Right ventricle myocardium inferior (tissue), 1 donor: Measurements from ENCODE around the gene PHEX. TPM values are rescaled to one million over a fixed set of nuclear protein-coding genes. Genes with fewer than 3 reads are reported as not detected.

Experiments used
- ATAC-seq: fragments of 200-7000 bp; cut with Tn5 transposase; one replicate; pipeline ENCODE4 v1.9.1; 2020; ENCODE audit warnings: mild to moderate bottlenecking, moderate library complexity
- DNase-seq: peaks from one replicate; pipeline ENCODE4 v3.0.0; 2021; ENCODE audit errors: missing footprints
- intact Hi-C: fragments of 100-400 bp; cut with DNase I; formaldehyde crosslinking; loops from one replicate; pipeline ENCODE4 v1.11.0; 2022
- total RNA-seq: library from RNA; stranded (reverse); fragmentation: NEBNext Ultra II Directional; extraction: Animal tissue kit (Norgen Biotek cat#: 25700); gene quantifications from one replicate; pipeline ENCODE4 v1.2.1, GENCODE V29; 2021
- donor health status: DM: no; HTN: yes; CAD: no; lungs with severe emphysema.

Gene PHEX
- total RNA-seq, 1 donor from 2014 or later: 0.08 TPM

DNA sequence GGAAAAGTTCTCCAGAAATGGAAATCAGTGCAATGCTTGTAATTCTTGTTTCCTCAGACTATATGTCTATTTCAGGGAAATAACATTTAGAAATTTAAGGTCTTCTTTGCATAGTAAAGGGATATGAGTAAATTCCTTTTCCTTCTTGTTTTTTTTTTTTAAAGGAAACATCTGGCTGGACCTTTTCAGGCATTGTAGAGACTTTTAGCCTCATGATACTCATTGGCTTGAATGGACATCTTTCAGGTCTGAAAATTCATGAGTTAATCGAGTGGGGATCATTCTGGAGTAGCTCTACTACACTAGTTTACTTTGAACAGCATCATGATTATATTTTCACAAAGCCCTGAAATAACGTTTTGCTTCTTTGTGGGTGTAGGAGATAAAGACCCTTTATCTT, 152.0 kb downstream of the PHEX start:
- intact Hi-C loops: no loop called here
- ATAC-seq (no peak), DNase-seq (no peak)

GRCh38 chrX:22186165-22186564, 154.0 kb downstream of the PHEX start:
- ATAC-seq: no peak
- DNase-seq: no peak

DNA sequence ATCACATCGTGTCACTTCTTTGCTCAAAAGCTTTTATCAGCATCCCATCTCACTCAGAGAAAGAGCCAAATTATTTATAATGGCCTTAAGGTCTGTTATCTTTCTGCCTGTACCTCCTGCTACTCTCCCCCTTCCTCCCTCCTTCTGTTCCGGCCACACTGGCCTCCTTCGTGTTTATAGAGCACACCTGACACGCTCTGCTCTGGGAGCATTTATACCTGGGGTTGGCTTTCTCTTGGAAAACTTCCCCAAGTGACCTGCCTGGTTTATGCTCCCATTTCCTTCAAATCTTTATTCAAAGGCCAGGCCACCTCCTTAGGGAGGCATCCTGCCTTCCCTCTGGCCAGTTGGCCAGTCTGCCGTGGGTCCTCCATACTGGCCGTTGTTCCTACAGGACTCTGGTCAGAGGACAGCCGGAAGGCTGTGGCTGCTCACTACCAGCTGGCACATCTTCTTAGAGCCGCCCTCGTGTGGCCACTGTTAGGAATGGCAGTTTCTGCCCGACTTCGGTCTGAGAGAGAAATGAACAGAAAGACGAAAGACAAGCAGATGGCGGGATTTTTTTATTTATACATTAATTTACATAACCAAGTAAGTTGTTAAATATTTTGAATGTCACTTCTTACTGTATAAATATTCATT, 160.4 kb downstream of the PHEX start:
- ATAC-seq (peak; percentile 52), DNase-seq (peak; percentile 77)
- intact Hi-C loops: loop anchor here (10.0 kb wide), 2 partner anchors 58 to 1362 kb away; no protein-coding TSS in a partner anchor

More at GRCh38 chrX:22186165-22186564, 154.0 kb downstream of the PHEX start:
- intact Hi-C loops: no loop called here

DNA sequence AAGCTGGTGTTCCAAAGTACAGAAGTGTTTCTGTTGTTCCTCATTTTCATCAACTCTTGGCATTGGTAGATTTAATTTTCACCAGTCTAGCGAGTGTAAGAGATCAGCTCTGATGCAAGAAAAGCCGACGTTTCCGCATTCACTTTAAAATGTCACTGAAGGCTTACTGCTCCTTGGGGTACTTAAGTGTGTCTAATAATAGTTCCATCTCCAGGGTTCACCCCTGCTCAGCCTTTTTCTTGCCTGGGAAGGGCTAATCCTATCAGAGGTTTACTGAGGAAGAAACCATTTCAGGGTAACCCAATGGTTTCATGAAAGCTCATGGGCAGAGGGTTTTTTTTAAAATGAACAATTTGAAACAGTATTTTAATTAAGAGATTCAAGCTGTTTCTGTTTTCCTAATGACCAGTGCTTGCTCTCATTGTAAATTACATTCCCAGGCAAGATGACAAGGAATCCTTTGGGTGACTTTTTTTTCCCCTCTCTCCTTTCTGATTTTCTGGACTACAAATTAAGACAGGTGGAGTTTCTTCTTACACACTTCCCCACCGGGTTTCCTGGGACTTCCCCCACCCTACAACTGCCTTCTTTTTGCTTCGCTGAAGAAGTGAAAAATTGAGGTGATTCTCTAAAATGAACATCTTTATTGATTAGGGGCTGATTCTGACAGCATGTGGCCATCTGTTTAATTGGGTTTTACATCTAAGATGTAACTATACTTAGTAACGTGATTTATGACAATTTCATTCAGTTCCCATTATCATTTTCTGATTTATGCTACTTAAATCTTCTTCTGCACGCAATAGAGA, 161.9 kb downstream of the PHEX start:
- intact Hi-C loops: loop anchor here (10.0 kb wide), 2 partner anchors 59 to 1361 kb away; no protein-coding TSS in a partner anchor
- ATAC-seq (no peak), DNase-seq (no peak)

DNA sequence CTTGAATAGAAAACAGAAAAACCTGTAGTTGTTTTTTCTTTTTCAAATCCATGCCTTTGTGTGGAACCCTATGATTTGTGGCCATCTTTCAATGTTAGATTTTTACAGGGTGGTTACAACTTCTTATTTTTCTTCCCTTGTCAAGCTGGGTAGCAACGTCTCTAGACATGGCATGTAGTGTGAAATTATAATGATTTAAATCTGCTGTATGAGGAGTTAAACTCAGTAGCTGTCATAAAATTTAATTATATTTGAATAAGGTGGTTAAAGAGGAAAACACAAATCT, 162.5 kb downstream of the PHEX start:
- DNase-seq (no peak), ATAC-seq (no peak)
- intact Hi-C loops: loop anchor here (10.0 kb wide), 2 partner anchors 60 to 1360 kb away; no protein-coding TSS in a partner anchor

- no peak for ATAC-seq
- DNase-seq: no peak
- intact Hi-C loops: loop anchor here (10.0 kb wide), 2 partner anchors 61 to 1359 kb away; no protein-coding TSS in a partner anchor
Measured at GRCh38 chrX:22196149-22196548, 164.0 kb downstream of the PHEX start.

- intact Hi-C loops: no loop called here
- ATAC-seq: no peak
Measured at GRCh38 chrX:22202251-22202650, 170.1 kb downstream of the PHEX start.

DNA sequence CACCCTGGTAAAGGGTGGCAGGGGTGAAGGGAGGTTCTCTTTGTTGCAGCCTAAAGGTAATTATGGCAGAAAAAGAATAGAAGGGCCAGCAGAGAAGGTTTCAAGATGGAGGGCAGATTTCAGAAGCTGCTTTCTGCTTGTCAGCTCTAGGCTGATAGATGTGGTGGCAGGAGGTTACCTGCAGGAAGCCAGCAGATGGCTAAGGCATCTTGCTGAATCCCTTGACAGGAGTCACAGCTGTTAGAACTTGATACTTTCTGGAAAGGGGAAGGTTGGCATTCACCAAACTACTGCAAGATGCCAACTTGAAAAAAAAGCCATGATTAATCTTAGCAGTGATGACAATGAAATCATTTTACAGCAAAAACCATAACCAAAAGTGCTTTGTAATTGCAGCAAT, 171.1 kb downstream of the PHEX start:
- no peak for DNase-seq
- intact Hi-C loops: no loop called here
- ATAC-seq: no peak

More at GRCh38 chrX:22202251-22202650, 170.1 kb downstream of the PHEX start:
- no peak for DNase-seq

DNA sequence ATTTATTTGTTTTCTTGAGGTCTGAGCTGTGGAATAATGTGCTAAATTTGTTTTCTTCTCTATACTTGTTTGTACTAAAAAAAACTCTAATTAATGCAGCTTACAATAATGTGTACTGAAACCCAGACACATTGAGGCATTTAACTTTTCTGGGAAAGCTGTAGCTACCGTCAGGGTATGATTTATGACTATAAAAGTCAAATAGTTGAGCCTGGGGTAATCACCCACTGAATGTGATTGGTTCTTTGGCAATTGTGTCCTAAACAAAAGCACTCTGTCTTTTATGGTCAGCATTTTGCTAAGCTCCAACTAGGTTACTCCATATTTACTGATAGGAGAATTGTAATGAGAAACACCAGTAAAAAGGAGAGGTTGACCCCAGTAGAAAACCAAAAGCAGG, 174.7 kb downstream of the PHEX start:
- ATAC-seq: no peak
- intact Hi-C loops: no loop called here

GRCh38 chrX:22220941-22221340, 188.8 kb downstream of the PHEX start:
- no peak for ATAC-seq
- intact Hi-C loops: no loop called here
- no peak for DNase-seq

More for the DNA sequence above, 174.7 kb downstream of the PHEX start:
- DNase-seq: no peak

DNA sequence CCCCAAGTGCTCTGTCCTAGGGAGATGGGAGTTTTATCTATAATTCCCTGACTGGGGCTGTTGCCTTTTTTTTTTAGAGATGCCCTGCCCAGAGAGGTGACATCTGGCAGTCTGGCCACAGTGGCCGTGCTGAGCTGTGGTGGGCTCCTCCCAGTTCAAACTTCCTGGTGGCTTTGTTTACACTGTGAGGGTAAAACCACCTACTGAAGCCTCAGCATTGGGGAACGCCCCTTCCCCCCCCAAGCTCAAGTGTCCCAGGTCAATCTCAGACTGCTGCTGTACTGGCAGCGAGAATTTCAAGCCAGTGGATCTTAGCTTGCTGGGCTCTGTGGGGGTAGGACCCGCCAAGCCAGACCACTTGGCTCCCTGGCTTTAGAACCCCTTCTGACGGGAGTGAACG, 202.3 kb downstream of the PHEX start:
- DNase-seq (no peak), ATAC-seq (no peak)
- intact Hi-C loops: no loop called here

DNA sequence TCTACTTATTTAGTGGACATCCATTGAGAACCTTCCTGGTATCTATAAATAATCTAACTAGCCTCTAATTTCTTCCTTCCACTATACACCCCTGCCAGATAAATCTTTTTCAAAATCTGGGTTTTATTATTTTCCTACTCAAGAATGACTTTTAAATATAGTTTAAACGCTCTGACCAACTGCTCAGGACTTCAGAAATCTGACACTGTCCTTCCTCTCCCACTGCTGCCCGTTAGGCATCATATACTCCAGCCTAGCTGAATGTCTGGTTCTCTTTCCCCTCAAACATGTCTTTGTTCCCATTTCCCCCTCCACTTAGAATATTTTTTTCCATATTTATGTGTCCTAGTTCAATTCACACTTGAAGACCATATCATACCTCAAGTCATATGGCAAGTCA, 205.4 kb downstream of the PHEX start:
- DNase-seq (no peak), ATAC-seq (no peak)
- intact Hi-C loops: no loop called here

DNA sequence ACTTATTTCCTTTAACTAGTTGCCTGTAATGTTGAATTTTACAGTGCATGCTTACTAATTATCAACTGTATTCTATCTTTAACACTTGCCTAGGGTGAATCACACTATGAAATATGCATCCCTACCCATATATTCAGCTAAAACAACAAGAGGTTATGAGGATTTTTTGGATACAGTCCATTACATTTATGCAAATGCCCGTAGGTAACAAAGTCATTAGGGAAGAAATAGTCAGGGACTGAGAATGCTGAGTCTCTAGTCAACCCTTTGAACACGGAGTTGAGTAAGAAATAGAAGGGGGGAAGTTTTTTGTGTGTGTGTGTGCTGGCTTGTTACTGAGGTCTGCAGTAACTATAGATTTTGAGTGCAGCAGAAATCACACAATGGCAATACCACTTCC, 214.5 kb downstream of the PHEX start:
- intact Hi-C loops: no loop called here
- DNase-seq (no peak), ATAC-seq (no peak)

- intact Hi-C loops: no loop called here
- DNase-seq: no peak
- no peak for ATAC-seq
Measured at GRCh38 chrX:22247169-22247568, 215.0 kb downstream of the PHEX start.

DNA sequence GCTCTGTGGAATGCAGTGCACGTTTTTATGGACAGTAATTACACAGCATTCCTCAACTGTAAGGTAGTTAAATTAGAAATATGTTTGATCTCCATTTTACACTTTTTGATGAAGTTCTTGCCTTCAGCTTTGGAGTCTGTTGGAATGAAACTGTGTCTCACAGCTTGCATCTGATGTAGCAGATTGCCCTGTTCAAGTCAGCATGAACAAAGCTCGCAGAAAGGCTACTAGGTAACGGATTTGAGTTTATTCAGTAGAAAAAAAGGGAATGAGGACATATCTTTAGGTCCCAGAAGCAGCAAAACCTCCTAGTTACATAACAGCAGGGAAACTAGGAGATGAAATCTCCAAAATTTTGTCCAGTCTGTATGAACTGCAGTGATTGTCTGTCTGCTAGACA, 216.3 kb downstream of the PHEX start:
- intact Hi-C loops: no loop called here
- no peak for ATAC-seq
- no peak for DNase-seq

DNA sequence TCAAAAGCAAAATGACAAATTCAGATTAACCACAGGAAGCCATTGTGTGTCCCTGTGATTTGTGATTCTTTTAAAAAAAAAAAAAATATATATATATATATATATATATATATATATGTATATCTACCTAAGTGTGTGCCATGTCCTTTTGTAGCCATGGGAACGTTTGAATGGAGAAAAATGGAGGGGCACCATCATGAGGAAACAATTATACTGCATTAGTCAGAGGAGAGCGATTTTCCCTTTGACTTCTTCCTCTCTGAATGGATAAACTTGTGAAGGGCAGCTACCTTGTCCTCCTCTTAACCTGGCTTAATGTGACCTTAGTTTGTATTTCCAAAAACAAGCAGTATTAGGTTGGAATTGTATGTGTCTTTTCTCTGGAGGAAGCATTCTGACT, 217.2 kb downstream of the PHEX start:
- intact Hi-C loops: no loop called here
- no peak for ATAC-seq
- DNase-seq: no peak

DNA sequence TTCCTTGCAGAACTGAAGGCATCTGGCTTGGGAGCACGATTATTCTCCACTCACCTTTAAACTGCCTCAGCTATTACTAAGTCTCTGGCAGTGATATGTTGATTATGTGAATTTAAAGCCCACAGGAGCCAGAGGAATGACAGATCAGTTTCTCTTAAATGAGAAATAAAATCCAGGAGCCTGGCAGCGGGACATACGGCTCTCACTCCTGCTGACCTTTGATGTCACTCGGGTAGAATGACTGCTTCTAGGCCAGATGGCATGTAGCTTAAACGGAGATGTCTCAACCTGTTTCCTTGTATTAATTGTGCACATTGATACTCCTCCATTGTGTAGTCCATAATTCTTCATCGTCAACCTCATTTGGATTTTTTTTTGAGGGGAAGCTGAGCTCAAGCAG, 236.6 kb downstream of the PHEX start:
- intact Hi-C loops: no loop called here
- no peak for DNase-seq
- ATAC-seq: no peak

DNA sequence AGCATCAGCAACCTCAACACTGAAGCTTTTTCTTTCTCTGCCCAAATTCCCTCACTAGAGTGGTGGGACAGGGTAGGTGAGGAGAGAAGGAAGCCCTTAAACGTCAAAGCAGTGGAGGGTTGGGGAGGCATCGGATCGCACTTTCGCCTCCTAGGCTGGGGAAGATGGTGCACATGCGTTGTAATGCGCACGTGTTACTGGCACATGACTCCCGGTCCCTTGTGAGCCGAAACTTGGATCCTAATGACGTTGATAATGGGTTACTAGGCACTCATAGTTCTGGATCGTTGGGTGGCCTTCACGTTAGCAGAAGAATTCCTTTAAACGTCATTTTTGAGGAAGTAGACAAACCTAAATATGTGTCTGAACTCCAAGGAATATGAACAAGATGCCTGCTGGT, 240.5 kb downstream of the PHEX start, which contains the start of gene CBLL2:
Gene CBLL2 (plus strand): TSS at position 301 of the 400 bp plus-strand sequence. CDS start 79 bp downstream, at position 380.
- DNase-seq (no peak), ATAC-seq (no peak)
- intact Hi-C loops: no loop called here

- ATAC-seq (no peak), DNase-seq (no peak)
- intact Hi-C loops: no loop called here
Measured at GRCh38 chrX:22273714-22274317, 241.7 kb downstream of the PHEX start.

GRCh38 chrX:22276781-22277180, 244.7 kb downstream of the PHEX start:
- DNase-seq (no peak), ATAC-seq (no peak)

More at GRCh38 chrX:22276781-22277180, 244.7 kb downstream of the PHEX start:
- intact Hi-C loops: no loop called here
